ENCODE measurements around the gene NAALADL2.
"Not testable (repeated sequence)": the region's sequence is repeated elsewhere in the genome, so short reads cannot be mapped to it uniquely, and the experiment has no call there.

The NAALADL2 gene

GRCh38 chr3:175149675-175150074 lies 290.5 kb downstream of the NAALADL2 start:
- no peak for DNase-seq

- no peak for DNase-seq
These were observed 291.8 kb downstream of the NAALADL2 start for GRCh38 chr3:175150812-175151401.

- no peak for DNase-seq
These were observed 294.5 kb downstream of the NAALADL2 start for GRCh38 chr3:175153595-175153994.

DNA sequence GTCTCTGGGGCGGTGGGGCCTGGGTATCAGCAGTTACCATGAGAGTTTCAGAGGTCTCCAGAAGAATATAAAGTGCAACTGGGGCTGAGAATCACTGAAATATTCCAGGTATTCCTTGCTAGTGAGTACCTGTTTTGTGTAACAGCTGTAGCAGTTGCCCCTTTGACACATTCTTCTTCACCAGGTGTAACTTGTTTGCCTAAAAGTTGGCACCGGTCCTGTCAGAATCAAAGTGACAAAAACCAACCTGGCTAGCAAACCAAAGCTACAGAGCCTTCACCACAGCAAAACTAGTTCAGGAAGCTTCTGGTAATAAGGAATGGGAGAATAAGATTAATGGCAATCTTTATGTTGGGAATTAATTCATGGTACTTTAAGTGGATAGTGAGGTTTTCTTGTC lies 296.0 kb downstream of the NAALADL2 start:
- DNase-seq: no peak

- no peak for DNase-seq
These were observed 300.1 kb downstream of the NAALADL2 start for GRCh38 chr3:175159202-175159601.

DNA sequence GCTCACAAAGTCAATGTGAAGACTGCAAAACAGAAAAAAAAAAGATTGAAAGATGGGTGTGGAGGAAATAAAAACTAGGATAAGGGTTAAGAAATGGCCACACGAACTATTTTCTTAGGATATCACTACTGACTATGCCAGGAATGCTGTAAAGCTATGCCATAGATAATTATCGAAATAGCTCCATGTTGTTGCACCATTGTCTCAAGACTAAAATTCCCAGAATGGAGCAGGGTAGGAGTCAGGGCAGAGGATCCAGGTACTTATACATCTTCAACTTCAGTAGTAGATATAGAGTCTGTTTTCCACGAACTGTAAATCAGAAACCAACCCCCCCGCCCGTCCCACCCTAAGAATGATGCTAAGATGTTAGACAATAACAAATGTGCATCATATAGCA lies 302.2 kb downstream of the NAALADL2 start:
- no peak for DNase-seq

DNA sequence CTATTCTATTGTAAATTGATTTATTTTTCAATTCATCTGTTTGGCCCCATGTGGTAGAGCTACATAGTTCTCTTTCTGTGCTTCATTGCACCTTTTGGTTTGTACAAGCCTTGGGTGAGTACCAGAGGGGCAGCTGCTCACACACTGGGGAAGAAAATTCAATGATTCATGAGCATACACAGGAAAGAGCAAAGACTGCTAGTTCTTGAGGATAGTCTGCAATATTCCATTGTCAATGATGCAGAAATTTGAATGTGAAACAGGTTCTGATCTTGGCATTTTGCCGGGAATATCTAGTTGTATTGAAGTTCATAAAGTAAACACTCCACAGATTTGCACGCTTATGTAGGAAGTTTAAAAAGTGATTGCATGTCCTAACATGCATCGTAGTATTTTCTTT lies 304.6 kb downstream of the NAALADL2 start:
- no peak for DNase-seq

GRCh38 chr3:175173117-175173516 lies 314.0 kb downstream of the NAALADL2 start:
- DNase-seq: not testable (repeated sequence)

DNA sequence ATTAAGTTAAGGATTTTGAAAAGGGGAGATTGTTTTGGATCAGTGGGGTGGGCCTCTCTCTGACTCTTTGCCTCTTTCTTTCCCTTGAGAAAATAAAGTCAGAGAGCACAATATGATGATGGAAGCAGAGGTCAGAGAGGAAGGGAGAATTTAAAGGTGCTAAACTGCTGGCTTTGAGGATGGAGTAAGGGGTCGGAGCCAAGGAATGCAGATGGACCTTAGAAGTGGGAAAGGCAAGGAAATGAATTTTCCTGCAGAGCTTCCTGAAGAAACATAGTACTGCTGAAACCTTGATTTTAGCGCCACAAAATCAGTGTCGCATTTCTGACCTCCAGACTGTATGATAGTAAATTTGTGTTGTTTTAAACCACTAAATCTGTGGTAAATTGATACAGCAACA lies 317.4 kb downstream of the NAALADL2 start:
- DNase-seq: no peak

- DNase-seq: no peak
These were observed 319.9 kb downstream of the NAALADL2 start for GRCh38 chr3:175179055-175179454.

- no peak for DNase-seq
These were observed 325.3 kb downstream of the NAALADL2 start for GRCh38 chr3:175184392-175184791.

DNA sequence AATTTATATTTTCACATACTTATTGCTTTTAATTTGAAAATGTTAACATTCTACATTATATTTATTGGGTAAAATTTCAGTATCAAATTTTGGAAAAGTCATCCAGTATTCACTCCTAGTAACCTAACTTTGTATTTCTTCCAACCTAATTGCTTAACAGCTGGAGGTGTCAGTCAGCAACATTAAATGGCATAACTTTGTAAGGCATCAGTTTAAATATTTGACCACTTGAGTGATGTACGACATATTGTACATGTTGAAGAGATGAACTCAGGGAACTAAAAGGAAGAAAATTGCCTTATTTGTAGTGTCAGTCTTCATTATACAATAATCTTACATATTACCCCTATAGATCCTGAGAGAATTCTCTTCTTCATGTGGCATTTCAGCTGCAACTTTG lies 326.8 kb downstream of the NAALADL2 start:
- no peak for DNase-seq

DNA sequence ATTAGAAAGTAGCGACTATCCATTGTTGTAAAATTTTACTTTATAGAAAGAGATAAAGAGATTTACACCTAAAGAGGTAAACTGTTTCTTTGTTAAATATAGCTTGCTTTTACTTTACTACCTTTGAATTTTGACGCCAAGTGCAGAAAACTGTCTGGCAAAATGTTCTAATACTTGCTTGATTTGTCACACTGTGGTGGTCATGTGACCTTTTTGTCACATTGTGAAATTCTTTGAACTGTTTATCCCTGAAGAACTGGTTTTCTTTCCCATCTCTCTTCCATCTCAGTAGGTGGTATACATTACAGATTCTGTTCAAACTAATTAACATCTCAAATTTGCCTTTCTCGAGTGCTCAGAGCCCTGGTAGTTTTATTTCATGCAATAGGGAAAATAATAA lies 327.4 kb downstream of the NAALADL2 start:
- DNase-seq: no peak

DNA sequence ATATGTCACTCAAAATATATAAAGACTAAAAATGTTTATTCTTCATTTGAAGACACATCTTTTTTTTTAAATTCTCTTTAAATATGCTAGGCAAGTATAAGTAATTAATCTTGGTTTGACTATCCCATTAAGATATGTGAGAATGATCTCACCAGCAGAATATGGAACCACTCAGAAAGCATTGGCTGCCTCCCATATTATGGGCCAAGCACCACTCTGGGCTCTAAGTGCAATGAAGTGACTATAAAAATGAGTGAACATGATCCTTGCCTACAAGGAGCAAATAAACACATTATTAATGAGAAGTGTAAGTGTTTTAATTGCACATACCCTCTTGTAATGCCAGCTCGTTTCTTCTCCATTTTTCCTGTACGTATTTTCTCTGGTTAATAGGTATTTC lies 328.5 kb downstream of the NAALADL2 start:
- no peak for DNase-seq

DNA sequence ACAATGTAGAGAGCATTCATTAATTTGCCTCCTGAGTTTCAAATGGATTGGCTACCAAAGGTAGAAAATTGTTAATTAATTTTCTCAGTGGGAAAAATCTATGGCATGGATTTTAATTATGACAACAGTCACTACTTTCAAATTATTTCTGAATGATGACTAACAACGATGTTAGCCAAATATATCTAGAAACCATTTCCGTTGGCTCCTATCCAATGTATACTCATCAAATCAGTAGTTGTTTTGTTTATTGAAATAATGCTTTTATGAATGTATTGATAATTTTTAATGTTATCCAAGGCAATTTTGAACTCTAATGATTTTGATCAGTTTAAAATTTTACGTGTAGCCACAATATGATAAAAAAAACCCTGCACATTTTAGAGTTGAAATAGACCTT lies 333.4 kb downstream of the NAALADL2 start:
- DNase-seq: no peak

- no peak for DNase-seq
These were observed 334.8 kb downstream of the NAALADL2 start for GRCh38 chr3:175193815-175194518.

DNA sequence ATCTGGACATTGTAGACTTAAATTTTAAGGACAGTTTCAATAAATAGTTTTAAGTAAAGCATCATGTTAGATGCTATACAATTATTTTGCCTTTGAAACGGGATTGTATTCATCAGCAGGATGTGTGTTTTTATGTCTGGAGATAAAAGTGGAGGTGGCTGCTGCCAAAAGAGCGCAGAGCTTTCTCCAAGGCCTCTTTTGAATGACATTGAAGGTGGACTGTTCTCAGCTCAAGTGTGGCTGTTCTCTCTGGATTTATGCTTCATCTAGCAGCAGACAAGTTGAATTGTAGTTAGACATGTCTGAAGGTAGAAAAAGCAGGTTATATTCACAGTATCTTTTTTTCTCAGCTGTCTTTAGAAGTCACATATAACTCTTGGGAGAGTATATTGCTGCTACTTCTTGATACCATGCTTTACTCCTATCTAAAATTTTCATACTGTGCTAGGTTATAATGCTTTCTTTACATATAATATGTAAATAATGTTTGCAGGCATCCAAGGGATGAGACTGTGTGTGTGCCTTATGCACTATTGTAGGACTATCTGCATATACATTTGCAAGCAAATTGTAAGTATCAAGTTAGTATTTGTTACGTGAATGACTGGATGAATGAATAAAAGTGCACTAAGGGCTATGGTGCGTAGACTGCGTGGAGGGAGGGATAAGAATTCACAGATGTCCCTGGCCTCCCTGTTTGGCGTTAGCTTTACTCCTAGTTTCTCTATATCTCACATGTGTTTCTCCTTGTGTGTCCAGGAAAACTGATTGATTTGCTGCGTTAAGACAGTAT lies 340.1 kb downstream of the NAALADL2 start:
- DNase-seq: no peak

DNA sequence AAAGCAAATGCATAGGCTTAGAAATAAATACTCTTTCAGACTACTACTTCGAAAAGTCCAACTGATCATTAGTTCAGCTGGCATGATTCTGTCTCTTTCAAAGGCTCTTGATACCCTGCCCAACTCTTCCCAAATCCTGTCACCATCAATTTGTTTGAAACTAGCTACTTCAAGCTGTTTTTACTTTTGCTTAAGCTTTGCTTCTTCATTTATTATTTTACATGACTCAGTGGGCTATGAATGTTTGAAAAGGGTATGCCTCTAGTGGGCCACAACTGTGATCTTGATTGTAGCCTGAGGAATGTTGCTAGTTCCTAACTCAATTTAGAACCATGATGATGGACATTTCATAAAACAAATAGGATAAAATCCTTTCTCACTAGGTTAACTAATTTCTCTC lies 340.8 kb downstream of the NAALADL2 start:
- DNase-seq: no peak

- no peak for DNase-seq
These were observed 341.4 kb downstream of the NAALADL2 start for GRCh38 chr3:175200391-175201095.

- DNase-seq: no peak
These were observed 348.2 kb downstream of the NAALADL2 start for GRCh38 chr3:175207361-175207760.

DNA sequence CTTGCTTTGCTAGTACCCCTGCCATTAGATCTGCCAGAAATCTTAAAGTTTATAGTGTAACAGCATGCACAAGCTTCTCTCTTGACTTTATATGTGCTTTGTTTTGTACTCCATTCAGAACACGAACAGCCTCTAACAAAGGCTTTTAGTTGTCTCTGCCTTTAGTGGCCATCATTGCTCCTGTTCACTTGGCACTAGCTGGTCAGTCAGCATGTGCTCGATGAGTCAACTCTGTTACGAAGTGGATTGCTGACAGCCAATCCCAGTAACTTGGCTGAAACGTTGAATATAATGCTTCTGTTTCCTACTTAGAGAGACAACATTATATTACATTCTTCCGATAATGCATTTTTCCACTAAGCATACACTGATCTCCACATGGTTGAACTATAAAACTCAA lies 349.2 kb downstream of the NAALADL2 start:
- no peak for DNase-seq

GRCh38 chr3:175211466-175211865 lies 352.3 kb downstream of the NAALADL2 start:
- DNase-seq: no peak

DNA sequence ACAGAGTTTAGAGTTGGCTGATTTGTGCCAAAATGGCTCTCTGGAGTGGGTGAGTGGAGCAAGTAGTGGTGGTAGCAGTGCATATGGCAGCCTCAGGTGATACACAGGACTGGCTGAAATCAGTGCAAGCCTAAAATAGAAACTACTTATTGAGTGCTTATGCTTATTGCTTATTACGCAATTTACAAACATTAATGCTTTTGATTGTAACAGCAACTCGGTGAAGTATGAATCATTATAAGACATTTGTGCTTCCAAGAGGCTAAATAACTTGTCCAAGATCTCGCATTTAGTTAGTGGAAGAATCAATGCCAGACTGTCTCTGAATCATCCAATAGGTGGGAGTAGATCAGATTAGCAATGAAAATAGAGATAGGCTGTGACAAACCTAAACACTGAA lies 353.8 kb downstream of the NAALADL2 start:
- no peak for DNase-seq

DNA sequence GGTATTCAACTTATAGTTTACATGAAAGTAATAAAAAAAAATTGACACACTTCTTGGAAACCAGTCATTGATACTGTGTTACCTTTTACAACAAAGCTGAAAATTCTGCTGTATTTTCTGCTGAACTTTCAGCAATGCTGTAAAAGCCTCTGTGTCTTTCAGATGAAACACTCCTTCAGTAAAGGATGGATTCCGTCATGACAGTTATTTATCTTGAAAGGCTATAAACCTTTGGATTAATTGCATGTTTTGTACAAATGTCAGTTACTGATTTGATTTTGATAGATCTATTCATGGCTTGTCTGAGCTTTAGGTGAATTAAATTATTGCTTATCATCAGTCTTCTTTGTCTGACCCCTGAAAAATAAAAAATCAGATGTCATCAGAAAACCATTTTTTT lies 355.1 kb downstream of the NAALADL2 start:
- no peak for DNase-seq
